B cell (primary cell): ENCODE measurements around the gene AP3B2. TPM values are rescaled to one million over a fixed set of nuclear protein-coding genes. Genes with fewer than 3 reads are reported as not detected.

Experiments used
- ATAC-seq: fragments of 200-7000 bp; cut with Tn5 transposase; one replicate; pipeline ENCODE4 v1.10.0; 2021; ENCODE audit warnings: low read depth, mild to moderate bottlenecking, moderate number of reproducible peaks, moderate library complexity
- CTCF ChIA-PET: fragments of 350-600 bp; sonication (Branson Sonifier 250); formaldehyde crosslinking; loops from one replicate; lab custom pipeline; 2021; ENCODE audit warnings: antibody characterized with exemption, inconsistent platforms; lab: Charles Lee
- POLR2A ChIA-PET: fragments of 350-600 bp; sonication (Branson Sonifier 250); formaldehyde crosslinking; loops from one replicate; lab custom pipeline; 2021; ENCODE audit warnings: antibody characterized with exemption; lab: Charles Lee
- DNase-seq: peaks from one replicate; pipeline ENCODE4 v3.0.0; 2013
- H2AFZ ChIP-seq: 2 replicates; pipeline ENCODE4 v1.6.1; 2012; ENCODE audit warnings: mild to moderate bottlenecking, low read depth, low read length; ENCODE audit not compliant: insufficient read depth, poor library complexity, severe bottlenecking
- H3K27ac ChIP-seq, 2 donors: 1 replicate in 1 of 2; 2 replicates in 1 of 2; pipeline ENCODE4 v1.5.1; 2012 to 2013; ENCODE audit warnings: low read length in 2 of 2, mild to moderate bottlenecking in 2 of 2, moderate library complexity in 1 of 2
- H3K27me3 ChIP-seq, 4 experiments: fragments of 200-600 bp in 1 of 4; sonication (generic) in 1 of 4; replicated peaks in 1 of 4; 1 replicate in 2 of 4; 2 replicates in 2 of 4; pipeline versions ENCODE4 v1.6.1 to v1.7.0; 2013 to 2016; ENCODE audit warnings: low read length in 3 of 4, mild to moderate bottlenecking in 2 of 4, mixed read lengths in 1 of 4, moderate library complexity in 1 of 4; ENCODE audit not compliant: insufficient read depth in 4 of 4, control insufficient read depth in 3 of 4; ENCODE audit errors: control extremely low read depth in 1 of 4
- H3K36me3 ChIP-seq, 2 experiments: replicated peaks in 1 of 2; 1 replicate in 1 of 2; 2 replicates in 1 of 2; pipeline versions ENCODE4 v1.6.1 to v1.7.1; 2013; ENCODE audit warnings: low read length in 1 of 2; ENCODE audit not compliant: insufficient read depth in 2 of 2, control insufficient read depth in 1 of 2; ENCODE audit errors: control extremely low read depth in 1 of 2, extremely low read depth in 1 of 2
- H3K4me1 ChIP-seq, 2 donors: fragments of 200-600 bp in 1 of 2; sonication (generic) in 1 of 2; 1 replicate in 1 of 2; 2 replicates in 1 of 2; pipeline versions ENCODE4 v1.5.1 to v1.6.1; 2013 to 2017; ENCODE audit warnings: low read length in 2 of 2; ENCODE audit not compliant: control insufficient read depth in 2 of 2, insufficient read depth in 2 of 2
- H3K4me2 ChIP-seq: replicated peaks from 2 replicates; pipeline ENCODE3; 2012; ENCODE audit warnings: mild to moderate bottlenecking, low read depth, low read length; ENCODE audit not compliant: poor library complexity, severe bottlenecking
- H3K4me3 ChIP-seq, 5 experiments: fragments of 200-600 bp in 1 of 5; sonication (generic) in 1 of 5; 1 replicate in 3 of 5; 2 replicates in 2 of 5; pipeline versions ENCODE4 v1.5.1 to v1.7.0; 2011 to 2016; ENCODE audit warnings: low read length in 4 of 5, mild to moderate bottlenecking in 4 of 5, low read depth in 2 of 5, control low read depth in 1 of 5, moderate library complexity in 1 of 5; ENCODE audit not compliant: insufficient read depth in 1 of 5; ENCODE audit errors: control extremely low read depth in 1 of 5, extremely low read depth in 1 of 5
- H3K79me2 ChIP-seq: fragments of 200-600 bp; sonication (generic); one replicate; pipeline ENCODE4 v1.6.0; 2016; ENCODE audit warnings: low read length; ENCODE audit not compliant: control insufficient read depth, insufficient read depth
- H3K9ac ChIP-seq: fragments of 200-600 bp; sonication (generic); 2 replicates; pipeline ENCODE4 v1.6.1; 2017; ENCODE audit warnings: mild to moderate bottlenecking, low read length, moderate library complexity
- H3K9me3 ChIP-seq, 3 donors: one replicate each; pipeline versions ENCODE4 v1.6.1 to v1.7.1; 2013; ENCODE audit warnings: low read length in 2 of 3; ENCODE audit not compliant: control insufficient read depth in 2 of 3, insufficient read depth in 1 of 3; ENCODE audit errors: control extremely low read depth in 1 of 3
- H4K20me1 ChIP-seq: 2 replicates; pipeline ENCODE4 v1.6.0; 2012; ENCODE audit warnings: mild to moderate bottlenecking, low read length; ENCODE audit not compliant: insufficient read depth, control insufficient read depth, poor library complexity, severe bottlenecking
- H3K27ac Mint-ChIP-seq: one replicate; pipeline ENCODE4 v1.8.0; 2021; ENCODE audit warnings: mixed read lengths
- H3K27me3 Mint-ChIP-seq: one replicate; pipeline ENCODE4 v1.8.0; 2021; ENCODE audit warnings: mixed read lengths
- H3K4me1 Mint-ChIP-seq: one replicate; pipeline ENCODE4 v1.8.0; 2021; ENCODE audit warnings: mixed read lengths
- H3K4me3 Mint-ChIP-seq: one replicate; pipeline ENCODE4 v1.8.0; 2021; ENCODE audit warnings: mixed read lengths
- H3K9me3 Mint-ChIP-seq: one replicate; pipeline ENCODE4 v1.8.0; 2022; ENCODE audit warnings: mixed read lengths; ENCODE audit not compliant: insufficient read depth
- CTCF ChIP-seq: fragments of 200-600 bp; IDR thresholded peaks from one replicate; pipeline ENCODE4 v1.8.0; 2022; ENCODE audit warnings: antibody characterized with exemption, mild to moderate bottlenecking
- EZH2 ChIP-seq: IDR thresholded peaks from 2 replicates; pipeline ENCODE4 v1.6.1; 2012; ENCODE audit warnings: borderline replicate concordance, low read depth, mild to moderate bottlenecking, moderate library complexity, low read length; ENCODE audit not compliant: insufficient read depth, poor library complexity, severe bottlenecking
- WGBS: methylation state at CpG from one replicate; pipeline ENCODE4 v1.1.5; 2013; ENCODE audit warnings: missing lambda C conversion rate; ENCODE audit not compliant: insufficient coverage; 5-methylcytosine and 5-hydroxymethylcytosine counted together
- intact Hi-C: fragments of 100-400 bp; cut with micrococcal nuclease; formaldehyde crosslinking; loops from one replicate; pipeline ENCODE4 v1.10.0; 2022
- polyA plus RNA-seq: library from polyadenylated mRNA; depleted of rRNA; stranded (reverse); fragments of >200 nt; gene quantifications from 2 replicates; pipeline ENCODE4 v1.2.3, GENCODE V29; 2012
- total RNA-seq, 2 donors: library from RNA; stranded (reverse); fragments of 120-200 nt in 1 of 2; gene quantifications; 1 replicate in 1 of 2; 2 replicates in 1 of 2; pipeline versions ENCODE4 v1.2.3 to v1.2.4, GENCODE V29; 2013 to 2022

Gene AP3B2
- total and polyA plus RNA-seq, 2 donors (not counting 1 experiment from before 2014, with no cell fraction given), result 0.15 to 0.37 TPM

GRCh38 chr15:82643992-82644391 lies 65.7 kb downstream of the AP3B2 start:
- H3K9me3 ChIP-seq, result peaks cover 0 to 24% (median 0%) of the 10 kb centered on the region in 3 donors
- Mint-ChIP-seq H3K27me3 (peaks cover 61% of the 10 kb centered on the region), H3K9me3 (no peaks in the 10 kb centered on the region), H3K4me1 (peaks cover 11% of the 10 kb centered on the region), H3K4me3 (no peak overlapping the region), H3K27ac (no peak overlapping the region)
- intact Hi-C loops, result no loop called here
- CTCF ChIA-PET, result no interaction called here
- no peaks in the 10 kb centered on the region for H3K79me2 ChIP-seq
- H2AFZ ChIP-seq, result no peak overlapping the region
- H4K20me1 ChIP-seq, result no peaks in the 10 kb centered on the region
- H3K9ac ChIP-seq, result no peak overlapping the region
- H3K27ac ChIP-seq, result no peak overlapping the region
- no peak overlapping the region for H3K4me2 ChIP-seq
- peaks cover 11 to 20% of the 10 kb centered on the region in 2 donors for H3K4me1 ChIP-seq
- H3K4me3 ChIP-seq, result no peak overlapping the region
- no peaks in the 10 kb centered on the region for H3K36me3 ChIP-seq
- no peak for DNase-seq
- peaks cover 0 to 56% (median 45%) of the 10 kb centered on the region in 4 experiments for H3K27me3 ChIP-seq
- POLR2A ChIA-PET, result no interaction called here
- WGBS, result 89% methylated on average over 2 of the region's 3 CpGs
- ATAC-seq, result no peak
- no peak for TF ChIP-seq EZH2
- no peak for TF ChIP-seq CTCF

- Mint-ChIP-seq H3K9me3 (no peaks in the 10 kb centered on the region), H3K4me3 (no peak overlapping the region), H3K4me1 (peaks cover 5% of the 10 kb centered on the region), H3K27ac (no peak overlapping the region), H3K27me3 (peaks cover 60% of the 10 kb centered on the region)
- Histone ChIP-seq H3K36me3 (no peaks in the 10 kb centered on the region), H3K9ac (no peak overlapping the region), H3K79me2 (no peaks in the 10 kb centered on the region), H3K27ac (no peak overlapping the region), H3K4me1 (peaks cover 7 to 16% of the 10 kb centered on the region in 2 donors), H3K9me3 (peaks cover 0 to 17% (median 0%) of the 10 kb centered on the region in 3 donors), H4K20me1 (no peaks in the 10 kb centered on the region), H2AFZ (no peak overlapping the region), H3K27me3 (peaks cover 0 to 57% (median 41%) of the 10 kb centered on the region in 4 experiments), H3K4me2 (no peak overlapping the region), H3K4me3 (no peak overlapping the region)
- no peak for TF ChIP-seq EZH2
- TF ChIP-seq CTCF, result no peak
- WGBS, result 53% methylated on average over 2 of the region's 3 CpGs
- DNase-seq, result no peak
- ChIA-PET CTCF (no interaction called here), POLR2A (no interaction called here)
- no peak for ATAC-seq
- intact Hi-C loops, result no loop called here
Observed at GRCh38 chr15:82642656-82643055, 67.0 kb downstream of the AP3B2 start.
